Fibroblast of skin of left biceps (primary cell): ENCODE measurements around the gene B4GALNT3.
A peak's percentile ranks its signal among the peaks of the same experiment; 100 is the strongest.
"Not testable (repeated sequence)": the region's sequence is repeated elsewhere in the genome, so short reads cannot be mapped to it uniquely, and the experiment has no call there.

Experiments used
- DNase-seq, 2 experiments: peaks; one replicate each; pipeline ENCODE4 v3.0.0-alpha.2; 2013; ENCODE audit warnings: low read depth in 2 of 2

Gene B4GALNT3

DNA sequence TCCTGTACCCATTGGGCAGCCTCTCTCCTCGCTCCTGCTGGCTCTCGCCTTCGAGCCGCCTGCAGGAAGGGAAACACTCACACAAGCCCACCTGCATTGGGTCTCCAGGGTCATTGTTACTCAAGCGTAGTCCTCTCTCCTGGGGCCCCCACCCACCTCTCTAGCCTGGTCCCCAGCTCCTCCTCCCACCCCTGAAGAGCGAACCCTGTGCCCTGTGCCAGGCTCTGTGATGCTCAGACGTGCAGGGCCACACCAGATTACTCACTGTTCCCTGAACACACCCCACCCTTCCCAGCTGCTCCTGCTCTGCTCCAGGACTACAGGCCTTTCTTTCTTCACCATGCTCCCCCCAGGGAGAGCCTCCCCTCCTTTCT is 115.4 kb downstream of the B4GALNT3 start:
- DNase-seq = no peak

DNA sequence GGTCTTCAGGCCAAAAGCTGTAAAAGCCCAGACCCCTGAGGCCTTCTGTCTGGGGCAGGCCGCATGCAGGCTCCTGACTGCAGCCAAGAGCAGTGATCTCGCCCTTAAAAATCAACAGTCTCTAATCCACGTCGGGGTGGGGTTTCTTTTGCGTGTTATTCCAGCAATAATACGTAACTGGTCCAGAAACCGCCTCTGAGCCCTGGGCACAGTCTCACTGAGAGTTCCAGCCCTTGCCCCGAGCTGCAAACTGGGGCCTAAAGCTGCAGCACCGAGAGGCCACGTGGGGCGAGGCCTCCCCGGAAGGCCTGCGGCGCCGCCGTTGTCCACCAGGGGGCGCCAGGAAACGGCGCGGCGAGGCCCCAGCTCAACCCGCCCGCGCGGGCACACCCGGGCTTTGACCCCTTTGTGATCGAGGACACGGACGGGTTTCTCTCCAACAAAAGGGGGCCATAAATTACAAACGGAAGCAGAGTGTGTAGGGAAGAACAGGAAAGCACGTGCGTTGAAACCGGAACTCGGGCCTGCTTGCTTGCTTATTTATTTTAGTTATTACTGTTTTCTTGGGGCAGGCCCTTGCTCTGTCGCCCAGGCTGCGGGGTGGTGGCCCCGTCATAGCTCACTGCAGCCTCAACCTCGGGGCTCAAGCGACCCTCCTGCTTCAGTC is 116.3 kb downstream of the B4GALNT3 start:
- peak in 1 of 2 experiments; percentile 36 for DNase-seq

GRCh38 chr12:576615-577110 is 116.9 kb downstream of the B4GALNT3 start:
- no peak for DNase-seq

DNA sequence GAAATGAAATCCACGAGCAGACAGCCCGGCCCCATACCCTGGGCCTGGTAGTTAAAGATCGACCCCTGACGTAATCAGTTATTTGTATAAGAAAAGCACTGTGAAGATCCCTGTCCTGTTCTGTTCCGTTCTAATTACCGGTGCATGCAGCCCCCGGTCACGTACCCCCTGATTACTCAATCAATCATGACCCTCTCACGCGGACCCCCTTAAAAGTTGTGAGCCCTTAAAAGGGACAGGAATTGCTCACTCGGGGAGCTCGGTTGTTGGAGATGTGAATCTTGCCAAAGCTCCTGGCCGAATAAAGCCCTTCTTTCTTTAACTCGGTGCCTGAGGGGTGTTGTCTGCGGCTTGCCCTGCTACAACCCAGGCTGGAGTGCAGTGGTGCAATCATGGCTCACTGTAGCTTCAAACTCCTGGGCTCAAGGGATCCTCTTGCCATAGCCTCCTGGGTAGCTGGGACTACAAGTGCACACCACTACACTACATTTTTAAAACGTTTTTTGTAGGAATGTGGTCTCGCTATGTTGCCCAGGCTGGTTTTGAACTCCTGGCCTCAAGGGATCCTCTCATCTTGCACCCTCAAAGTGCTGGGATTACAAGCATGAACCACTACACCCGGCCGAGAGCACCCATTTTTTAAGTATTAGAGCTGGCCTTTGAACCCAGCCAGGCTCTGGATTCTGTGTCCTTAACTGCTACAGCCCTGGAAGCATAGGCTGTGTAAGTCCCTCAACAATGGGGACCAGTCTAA is 118.4 kb downstream of the B4GALNT3 start:
- DNase-seq = not testable (repeated sequence)

- DNase-seq = no peak
These were observed 119.1 kb downstream of the B4GALNT3 start for GRCh38 chr12:578748-579419.

- no peak for DNase-seq
These were observed 119.8 kb downstream of the B4GALNT3 start for GRCh38 chr12:579420-580110.

DNA sequence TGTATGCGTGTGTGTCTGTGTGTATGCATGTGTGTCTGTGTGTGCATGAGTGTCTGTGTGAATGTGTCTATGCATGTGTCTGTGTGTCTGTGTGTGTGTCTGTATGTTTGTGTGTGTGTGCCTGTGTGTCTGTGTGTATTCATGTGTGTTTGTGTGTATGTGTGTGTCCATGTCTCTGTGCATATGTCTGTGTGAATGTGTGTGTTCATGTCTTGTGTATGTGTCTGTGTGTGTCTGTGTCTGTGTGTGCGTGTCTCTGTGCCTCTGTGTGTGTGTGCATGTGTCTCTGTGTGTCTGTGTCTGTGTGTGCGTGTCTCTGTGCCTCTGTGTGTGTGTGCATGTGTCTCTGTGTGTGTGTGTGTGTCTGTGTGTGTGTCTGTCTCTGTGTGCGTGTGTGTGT is 121.1 kb downstream of the B4GALNT3 start:
- no peak for DNase-seq

DNA sequence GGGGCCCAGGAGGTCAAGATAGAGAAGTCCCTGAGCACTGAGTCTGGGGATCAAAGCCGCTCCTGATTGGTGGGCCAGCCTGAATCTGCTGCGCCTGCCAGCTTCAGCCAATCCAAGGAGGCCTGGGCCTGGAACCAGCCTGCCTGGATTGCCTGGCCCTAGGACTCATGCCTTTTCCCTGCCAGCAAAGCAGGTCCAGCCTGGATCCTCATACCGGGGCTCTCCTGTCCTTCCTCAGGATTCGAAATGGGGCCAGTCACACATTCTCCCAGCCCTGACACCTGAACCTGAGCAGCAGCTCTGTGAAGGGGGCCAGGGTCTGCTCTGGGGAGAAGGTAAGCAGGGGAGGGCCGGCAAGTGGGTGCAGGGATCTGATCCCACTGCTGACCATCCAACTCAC is 121.6 kb downstream of the B4GALNT3 start:
- no peak for DNase-seq

GRCh38 chr12:581746-582145 is 122.0 kb downstream of the B4GALNT3 start:
- no peak for DNase-seq

DNA sequence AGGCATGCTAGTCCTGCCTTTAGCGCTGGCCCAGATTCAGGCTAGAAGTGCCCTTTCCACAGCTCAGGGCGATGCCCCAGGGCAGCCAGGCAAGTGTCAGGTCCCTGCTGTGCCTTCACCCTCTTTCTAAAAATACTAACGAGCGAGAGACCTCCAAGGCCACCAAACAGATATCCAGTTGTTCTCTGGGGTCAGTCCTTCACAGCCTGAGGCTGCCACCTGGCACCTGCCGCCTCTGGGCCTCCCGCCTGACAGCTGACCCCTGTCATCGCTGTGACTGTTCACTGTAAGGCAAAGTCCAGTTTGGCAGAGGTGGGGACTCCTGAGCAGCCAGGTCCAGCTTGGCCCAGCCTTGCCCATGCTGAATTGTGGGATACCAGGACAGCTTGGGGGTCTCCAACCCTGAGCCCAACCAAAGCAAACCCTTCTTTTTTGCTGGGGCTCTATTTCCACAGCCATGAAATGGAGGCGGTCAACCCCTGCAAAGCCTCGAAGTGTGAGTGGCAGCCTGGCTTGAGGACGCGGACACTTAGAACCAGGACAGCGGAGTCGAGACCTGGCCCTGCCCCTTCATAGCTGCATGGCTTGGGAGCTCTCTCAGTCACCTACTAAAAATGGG is 123.6 kb downstream of the B4GALNT3 start:
- no peak for DNase-seq

GRCh38 chr12:585062-586061 is 125.6 kb downstream of the B4GALNT3 start:
- DNase-seq = no peak

DNA sequence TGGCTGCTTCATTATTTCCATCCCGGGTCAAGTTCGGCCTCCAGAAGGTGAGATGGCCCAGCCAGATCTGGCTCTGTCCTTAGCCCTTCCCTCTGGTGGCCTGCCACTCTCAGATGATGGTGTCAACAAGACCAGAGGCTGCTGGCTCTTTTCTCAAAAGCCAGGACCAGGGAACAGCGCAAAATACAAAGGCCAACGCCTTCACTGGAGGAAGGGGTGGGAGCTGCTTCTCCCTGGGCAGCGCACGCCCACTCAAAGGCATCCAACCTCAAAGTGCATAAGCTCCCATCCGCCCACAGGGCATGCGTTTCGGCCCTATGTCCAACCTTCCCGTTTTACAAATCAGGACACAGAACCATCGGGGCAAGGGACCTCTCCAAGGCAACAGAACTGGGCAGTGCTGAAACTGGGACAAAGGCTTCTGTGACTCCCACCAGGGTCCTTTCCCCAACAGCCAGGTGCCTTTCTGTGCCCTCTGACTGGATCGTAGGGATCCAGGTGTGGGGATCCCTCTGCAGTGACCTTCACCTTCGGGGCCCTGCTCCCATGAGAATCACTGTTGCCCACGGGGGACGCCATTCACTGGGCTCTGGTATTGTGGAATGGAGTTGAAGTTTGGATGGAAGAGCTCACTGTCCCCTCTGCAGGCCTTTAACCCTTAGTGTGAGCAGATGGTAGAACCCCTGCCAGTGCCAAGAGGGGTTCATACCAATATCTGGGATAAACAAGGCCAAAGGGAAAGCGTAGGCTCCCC is 126.8 kb downstream of the B4GALNT3 start:
- DNase-seq = no peak

DNA sequence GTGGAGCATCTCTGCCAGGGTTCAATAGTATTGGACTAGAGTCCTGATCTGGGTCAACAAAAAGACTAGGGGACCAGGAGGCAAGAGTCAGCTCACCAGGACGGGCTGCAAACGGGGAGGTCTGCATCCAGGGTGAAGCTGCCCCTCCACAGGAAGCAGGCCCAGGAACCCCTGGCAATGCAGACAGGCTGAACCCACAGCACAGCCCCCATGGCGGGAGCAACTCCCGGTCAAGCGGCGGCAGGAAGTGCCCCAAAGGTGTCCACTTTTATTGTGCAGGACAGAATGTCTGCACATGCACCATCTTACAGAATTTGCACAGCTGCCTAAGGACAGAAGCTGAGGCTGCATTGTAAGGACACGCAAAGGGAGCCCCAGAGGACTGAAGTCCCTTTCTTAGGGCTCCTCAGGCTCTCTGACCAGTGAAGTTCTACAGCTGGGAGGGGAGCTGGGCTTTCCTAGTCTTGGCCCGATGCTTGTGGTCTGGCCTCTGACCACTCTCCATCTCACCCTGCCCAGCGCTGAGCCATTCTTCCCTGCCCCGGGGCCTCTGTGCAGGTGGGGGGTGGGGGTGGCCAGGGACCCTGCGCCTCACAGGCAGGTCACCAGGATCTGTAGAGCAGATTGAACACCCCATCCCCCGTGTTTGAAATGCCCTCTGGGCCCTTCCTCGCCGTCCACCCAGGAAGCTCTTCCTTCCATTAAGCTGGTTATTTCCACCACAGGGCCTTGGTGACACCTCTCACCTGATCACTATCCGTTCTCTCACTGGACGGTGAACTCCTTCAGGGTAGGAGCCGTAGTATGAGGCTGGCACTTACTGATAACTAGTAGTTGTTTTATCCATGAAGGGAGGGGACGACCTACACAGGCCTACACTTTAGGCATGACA is 127.6 kb downstream of the B4GALNT3 start:
- DNase-seq = no peak

GRCh38 chr12:588024-588322 is 128.2 kb downstream of the B4GALNT3 start:
- DNase-seq = no peak

DNA sequence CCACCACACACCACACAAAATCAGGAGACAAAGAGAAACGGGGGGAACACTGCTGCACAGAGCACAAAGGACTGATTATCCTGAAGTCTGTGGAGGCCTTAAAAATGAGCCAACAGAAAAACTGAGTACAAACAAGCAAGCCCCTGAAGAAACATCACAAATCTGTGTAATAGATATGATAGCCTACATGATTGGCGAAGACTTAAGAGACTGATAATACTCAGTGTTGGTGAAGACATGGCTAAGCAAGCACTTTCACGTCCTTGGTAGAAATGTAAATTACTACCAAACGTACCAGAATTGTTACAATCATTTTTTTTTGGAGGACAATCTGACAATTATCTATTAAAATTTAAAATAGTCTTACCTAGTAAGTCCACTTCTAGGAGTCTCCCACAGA is 128.9 kb downstream of the B4GALNT3 start:
- no peak for DNase-seq

GRCh38 chr12:590206-590750 is 130.5 kb downstream of the B4GALNT3 start:
- DNase-seq = no peak

GRCh38 chr12:591167-592023 is 131.7 kb downstream of the B4GALNT3 start:
- no peak for DNase-seq
